HepG2 (cell line): ENCODE data around the gene PRIMA1. TPM values are rescaled to one million over a fixed set of nuclear protein-coding genes. Genes with fewer than 3 reads are reported as not detected.

Source experiments
- ATAC-seq: fragments of 200-7000 bp; cut with Tn5 transposase; 3 replicates; pipeline ENCODE4 v1.9.1; 2020; ENCODE audit warnings: mild to moderate bottlenecking, moderate library complexity
- BruUV-seq: library from RNA; stranded (reverse); fragments of 400-500 nt; replicated peaks from 2 replicates; lab custom pipeline; 2021; lab: Mats Ljungman, UMichigan
- CTCF ChIA-PET: fragments of 300-600 bp; formaldehyde crosslinking; extraction: SDS; loops from one replicate; lab custom pipeline; 2021; ENCODE audit warnings: low total read pairs, inconsistent platforms, low intra/inter-chr PET ratio; lab: Yijun Ruan, JAX
- POLR2A ChIA-PET: fragments of 350-600 bp; sonication (Branson Sonifier 250); formaldehyde crosslinking; loops from one replicate; lab custom pipeline; 2020; ENCODE audit warnings: antibody characterized with exemption, inconsistent platforms; lab: Yijun Ruan, JAX
- DNase-seq: peaks from one replicate; pipeline ENCODE4 v3.0.0-alpha.2; 2015; ENCODE audit warnings: low spot score
- FAIRE-seq: peaks from 3 replicates; lab custom pipeline; 2011; peaks lifted over from hg19 to GRCh38; lab: Jason Lieb, UNC
- H2AFZ ChIP-seq: one replicate; pipeline ENCODE4 v1.6.1; 2011; ENCODE audit warnings: low read length, inconsistent platforms
- H3K27ac ChIP-seq: fragments of 300-600 bp; 3 replicates; pipeline ENCODE4 v1.8.0; 2011; ENCODE audit warnings: mixed run types, mild to moderate bottlenecking, mixed read lengths, low read length, inconsistent platforms; ENCODE audit not compliant: insufficient read depth; ENCODE audit errors: extremely low read length
- H3K27me3 ChIP-seq, 2 experiments: fragments of 200-600 bp in 1 of 2; 2 replicates in 1 of 2; 3 replicates in 1 of 2; pipeline versions ENCODE4 v1.6.0 to v1.8.0; 2011; ENCODE audit warnings: low read length in 2 of 2, mild to moderate bottlenecking in 2 of 2, moderate library complexity in 2 of 2, inconsistent platforms in 1 of 2; ENCODE audit not compliant: insufficient read depth in 2 of 2, control insufficient read depth in 1 of 2
- H3K36me3 ChIP-seq, 2 experiments: fragments of 200-600 bp in 1 of 2; replicated peaks in 1 of 2; 2 replicates in 1 of 2; 3 replicates in 1 of 2; pipeline versions ENCODE4 v1.5.1 to v1.8.0; 2011; ENCODE audit warnings: low read length in 2 of 2, inconsistent platforms in 1 of 2; ENCODE audit not compliant: insufficient read depth in 2 of 2, control insufficient read depth in 1 of 2
- H3K4me1 ChIP-seq: 2 replicates; pipeline ENCODE4 v1.5.1; 2012; ENCODE audit warnings: low read length, inconsistent platforms; ENCODE audit not compliant: insufficient read depth
- H3K4me2 ChIP-seq: 2 replicates; pipeline ENCODE4 v1.6.0; 2011; ENCODE audit warnings: low read depth, low read length, inconsistent platforms
- H3K4me3 ChIP-seq, 3 experiments: fragments of 200-600 bp in 1 of 3; sonication (generic), shearing (Covaris generic) in 1 of 3; replicated peaks in 1 of 3; 2 replicates each; pipeline ENCODE4 v1.5.1; 2011 to 2016; ENCODE audit warnings: low read length in 3 of 3, inconsistent platforms in 2 of 3, low read depth in 2 of 3, mild to moderate bottlenecking in 2 of 3, control low read depth in 1 of 3, mixed read lengths in 1 of 3; ENCODE audit not compliant: insufficient read depth in 1 of 3
- H3K79me2 ChIP-seq: one replicate; pipeline ENCODE4 v1.6.1; 2011; ENCODE audit warnings: low read length, inconsistent platforms; ENCODE audit not compliant: insufficient read depth
- H3K9ac ChIP-seq: 2 replicates; pipeline ENCODE4 v1.6.0; 2011; ENCODE audit warnings: mild to moderate bottlenecking, low read depth, low read length, inconsistent platforms; ENCODE audit not compliant: insufficient read depth
- H3K9me3 ChIP-seq: 2 replicates; pipeline ENCODE4 v1.5.1; 2012; ENCODE audit warnings: mild to moderate bottlenecking, low read length
- H4K20me1 ChIP-seq: 2 replicates; pipeline ENCODE4 v1.6.0; 2011; ENCODE audit warnings: inconsistent platforms, mild to moderate bottlenecking, low read length, moderate library complexity; ENCODE audit not compliant: insufficient read depth
- ARNT2 ChIP-seq: sonication (generic); formaldehyde crosslinking; IDR thresholded peaks from 2 replicates; pipeline ENCODE4 v1.8.0; 2022; ENCODE audit warnings: mild to moderate bottlenecking, low read depth, missing genetic modification reagents, moderate library complexity
- BHLHE40 ChIP-seq: IDR thresholded peaks from 2 replicates; pipeline ENCODE4 v1.6.1; 2011; ENCODE audit warnings: low read length, improper control_type of control experiment
- GATAD1 ChIP-seq: IDR thresholded peaks from 2 replicates; pipeline ENCODE4 v1.6.1; 2016; ENCODE audit warnings: missing genetic modification reagents, missing compliant biosample characterization
- JDP2 ChIP-seq: sonication (generic); formaldehyde crosslinking; IDR thresholded peaks from 2 replicates; pipeline ENCODE4 v1.8.1; 2022; ENCODE audit warnings: missing genetic modification reagents, borderline replicate concordance
- MXI1 ChIP-seq: IDR thresholded peaks from 3 replicates; pipeline ENCODE4 v1.6.1; 2012; ENCODE audit warnings: low read depth, low read length, inconsistent platforms, borderline replicate concordance
- PLRG1 ChIP-seq: fragments of 450-650 bp; conservative IDR thresholded peaks from 2 replicates; pipeline ENCODE4 v1.6.1; 2016
- RFX5 ChIP-seq: IDR thresholded peaks from 2 replicates; pipeline ENCODE4 v1.6.1; 2011; ENCODE audit warnings: low read depth, low read length, improper control_type of control experiment
- SOX13 ChIP-seq, 3 experiments: fragments of 450-650 bp in 1 of 3; sonication (generic) in 1 of 3; formaldehyde crosslinking in 1 of 3; IDR thresholded peaks in 2 of 3; conservative IDR thresholded peaks in 1 of 3; 2 replicates each; pipeline versions ENCODE4 v1.5.0 to v1.6.1; 2016 to 2020; ENCODE audit warnings: antibody characterized with exemption in 1 of 3, mild to moderate bottlenecking in 1 of 3, missing compliant biosample characterization in 1 of 3, missing genetic modification reagents in 1 of 3, moderate library complexity in 1 of 3
- ZBTB1 ChIP-seq: sonication (generic); formaldehyde crosslinking; IDR thresholded peaks from 2 replicates; pipeline ENCODE4 v1.4.0; 2020; ENCODE audit warnings: missing genetic modification reagents, borderline replicate concordance
- ZFP36L2 ChIP-seq: sonication (generic); formaldehyde crosslinking; IDR thresholded peaks from 2 replicates; pipeline ENCODE4 v1.4.0; 2020; ENCODE audit warnings: missing genetic modification reagents
- ZFP41 ChIP-seq: sonication (generic); formaldehyde crosslinking; IDR thresholded peaks from 2 replicates; pipeline ENCODE4 v1.4.0; 2020; ENCODE audit warnings: mild to moderate bottlenecking, missing genetic modification reagents, borderline replicate concordance
- ZNF616 ChIP-seq: sonication (generic); formaldehyde crosslinking; IDR thresholded peaks from 2 replicates; pipeline ENCODE4 v1.5.0; 2020; ENCODE audit warnings: low read depth, mild to moderate bottlenecking, missing genetic modification reagents
- ZNF674 ChIP-seq: sonication (generic); formaldehyde crosslinking; IDR thresholded peaks from 2 replicates; pipeline ENCODE4 v1.5.0; 2020; ENCODE audit warnings: low read depth, mild to moderate bottlenecking, missing genetic modification reagents
- ZNF678 ChIP-seq: sonication (generic); formaldehyde crosslinking; IDR thresholded peaks from 2 replicates; pipeline ENCODE4 v1.4.0; 2020; ENCODE audit warnings: mild to moderate bottlenecking, missing genetic modification reagents
- WGBS: methylation state at CpG from one replicate; pipeline ENCODE4 v1.1.6; 2017; ENCODE audit warnings: low lambda C conversion rate; 5-methylcytosine and 5-hydroxymethylcytosine counted together
- in situ Hi-C: cut with HindIII; loops from 2 replicates; pipeline ENCODE4 v1.10.0; 2017; ENCODE audit warnings: low pct_unique_long_range_greater_than_20kb; ENCODE audit not compliant: extremely low pct_ligation_motif_present
- intact Hi-C: fragments of 100-400 bp; cut with micrococcal nuclease; formaldehyde crosslinking; loops from one replicate; pipeline ENCODE4 v1.10.0; 2022; ENCODE audit not compliant: unreplicated experiment
- polyA plus RNA-seq, 8 experiments: library from polyadenylated mRNA; depleted of rRNA in 3 of 8; stranded (reverse) in 7 of 8; unstranded in 1 of 8; fragments of >200 nt; fragmentation: Illumina TruSeq in 4 of 8; extraction: Trizol in 4 of 8; gene quantifications; 2 replicates each; pipeline versions ENCODE4 v1.2.1 to v1.2.3, GENCODE V29; 2011 to 2016; ENCODE audit warnings: low read depth in 4 of 8, missing spikeins in 1 of 8, mixed read lengths in 1 of 8; ENCODE audit not compliant: insufficient read depth in 1 of 8
- total RNA-seq, 5 experiments: library from RNA; depleted of rRNA; stranded (reverse); fragments of >200 nt; fragmentation: Illumina TruSeq; extraction: Trizol; gene quantifications; 2 replicates each; pipeline ENCODE4 v1.2.3, GENCODE V29; 2016; ENCODE audit warnings: low read depth in 1 of 5
- TF ChIP-seq, protein P1 (sequence below), 2 experiments: sonication (generic) in 1 of 2; formaldehyde crosslinking in 1 of 2; IDR thresholded peaks; 2 replicates each; pipeline versions ENCODE4 v1.4.0 to v1.6.1; 2018 to 2020; ENCODE audit warnings: missing genetic modification reagents in 2 of 2, borderline replicate concordance in 1 of 2, low read depth in 1 of 2, mild to moderate bottlenecking in 1 of 2, missing biosample characterization in 1 of 2

Gene PRIMA1
- total and polyA plus RNA-seq, 2 of the 13 experiments (the other 11 are each of a cell fraction or from before 2014, with no cell fraction given), result 2.4 to 3.2 TPM

DNA sequence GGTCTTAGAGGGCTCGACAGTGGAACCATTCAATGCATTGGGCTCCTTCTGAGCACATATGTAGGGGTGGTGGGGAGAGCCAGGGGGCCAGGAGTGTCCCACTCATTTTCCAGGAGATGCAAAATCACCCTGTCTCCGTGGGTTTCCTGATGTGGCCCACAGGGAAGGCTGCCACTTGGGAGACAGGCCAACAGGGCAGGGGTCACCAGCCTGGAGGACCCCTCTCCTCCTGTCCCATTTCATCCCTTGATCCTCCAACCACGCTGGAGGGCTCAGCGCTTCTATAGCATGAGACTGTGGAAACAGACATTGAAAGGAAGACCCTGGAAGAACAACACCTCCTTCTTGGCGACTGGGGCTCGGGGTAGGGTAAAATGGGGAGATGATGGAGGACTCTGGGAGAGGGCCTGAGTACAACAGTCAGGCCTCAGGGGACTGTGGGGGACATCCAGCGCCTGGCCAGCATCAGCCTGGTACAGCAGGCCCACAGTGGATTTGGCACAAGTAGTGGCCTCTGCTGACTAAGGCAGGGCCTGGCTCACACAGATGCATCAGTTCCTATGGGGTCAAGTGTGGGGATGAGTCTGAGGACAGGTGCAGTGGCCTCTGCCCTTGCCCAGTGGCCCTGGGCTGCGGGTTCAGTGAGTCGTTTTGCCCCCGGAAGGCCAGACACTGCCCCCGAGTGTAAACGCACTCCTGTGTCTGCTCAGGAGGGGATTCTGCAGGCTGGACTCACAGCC lies 68.0 kb downstream of the PRIMA1 start:
- H3K27me3 ChIP-seq, result peaks cover 0 to 7% of the 10 kb centered on the region in 2 experiments; a peak in 2 of 5 replicates
- no TSS peak for BruUV-seq
- 64% methylated on average over 11 of the region's 12 CpGs for WGBS
- no peak overlapping the region for H3K4me3 ChIP-seq
- H3K9ac ChIP-seq, result no peak overlapping the region
- no peak overlapping the region for H3K27ac ChIP-seq
- FAIRE-seq (no peak), DNase-seq (no peak), ATAC-seq (no peak)
- no peaks in the 10 kb centered on the region for H3K4me1 ChIP-seq
- no peak overlapping the region for H2AFZ ChIP-seq
- H3K9me3 ChIP-seq, result no peaks in the 10 kb centered on the region
- in situ Hi-C loops, result no loop called here
- no peak overlapping the region for H3K4me2 ChIP-seq
- H3K36me3 ChIP-seq, result no peaks in the 10 kb centered on the region
- ChIA-PET POLR2A (no interaction called here), CTCF (no interaction called here)
- intact Hi-C loops, result no loop called here
- no peaks in the 10 kb centered on the region for H3K79me2 ChIP-seq
- no peaks in the 10 kb centered on the region for H4K20me1 ChIP-seq
- no peak for TF ChIP-seq ZNF678 (CRISPR knock-in tag)
- no peak for TF ChIP-seq MXI1
- TF ChIP-seq, protein P1, sequence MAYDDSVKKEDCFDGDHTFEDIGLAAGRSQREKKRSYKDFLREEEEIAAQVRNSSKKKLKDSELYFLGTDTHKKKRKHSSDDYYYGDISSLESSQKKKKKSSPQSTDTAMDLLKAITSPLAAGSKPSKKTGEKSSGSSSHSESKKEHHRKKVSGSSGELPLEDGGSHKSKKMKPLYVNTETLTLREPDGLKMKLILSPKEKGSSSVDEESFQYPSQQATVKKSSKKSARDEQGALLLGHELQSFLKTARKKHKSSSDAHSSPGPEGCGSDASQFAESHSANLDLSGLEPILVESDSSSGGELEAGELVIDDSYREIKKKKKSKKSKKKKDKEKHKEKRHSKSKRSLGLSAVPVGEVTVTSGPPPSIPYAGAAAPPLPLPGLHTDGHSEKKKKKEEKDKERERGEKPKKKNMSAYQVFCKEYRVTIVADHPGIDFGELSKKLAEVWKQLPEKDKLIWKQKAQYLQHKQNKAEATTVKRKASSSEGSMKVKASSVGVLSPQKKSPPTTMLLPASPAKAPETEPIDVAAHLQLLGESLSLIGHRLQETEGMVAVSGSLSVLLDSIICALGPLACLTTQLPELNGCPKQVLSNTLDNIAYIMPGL (CRISPR knock-in tag; IDR thresholded peaks at IDR 0.05; ENCODE audit: borderline replicate concordance in 1 of 2, low read depth in 1 of 2), result no peak
- TF ChIP-seq SOX13 (IDR thresholded peaks at IDR 0.05), result no peak
- TF ChIP-seq SOX13 (CRISPR knock-in tag; conservative IDR thresholded peaks at IDR 0.05 in 1 of 2, IDR thresholded peaks at IDR 0.05 in 1 of 2), result no peak
- TF ChIP-seq ZBTB1 (CRISPR knock-in tag), result no peak
- TF ChIP-seq ARNT2 (CRISPR knock-in tag), result no peak
- TF ChIP-seq PLRG1, result no peak
- TF ChIP-seq ZFP36L2 (CRISPR knock-in tag), result no peak
- no peak for TF ChIP-seq GATAD1
- TF ChIP-seq ZNF616, result no peak
- TF ChIP-seq ZFP41, result no peak
- no peak for TF ChIP-seq JDP2 (CRISPR knock-in tag)
- no peak for TF ChIP-seq RFX5
- no peak for TF ChIP-seq ZNF674 (CRISPR knock-in tag)
- TF ChIP-seq BHLHE40, result no peak
